Measurements from ENCODE around the gene PIK3R3.
"Not testable (repeated sequence)": the region's sequence is repeated elsewhere in the genome, so short reads cannot be mapped to it uniquely, and the experiment has no call there.

The PIK3R3 gene

GRCh38 chr1:46065405-46065804, 67.0 kb downstream of the PIK3R3 start:
- DNase-seq (ENCODE audit: low read depth): no peak

- DNase-seq (ENCODE audit: low read depth): no peak
Measured at GRCh38 chr1:46064708-46065107, 67.7 kb downstream of the PIK3R3 start.

- DNase-seq (ENCODE audit: low read depth): no peak
Measured at GRCh38 chr1:46062651-46063319, 69.6 kb downstream of the PIK3R3 start.

DNA sequence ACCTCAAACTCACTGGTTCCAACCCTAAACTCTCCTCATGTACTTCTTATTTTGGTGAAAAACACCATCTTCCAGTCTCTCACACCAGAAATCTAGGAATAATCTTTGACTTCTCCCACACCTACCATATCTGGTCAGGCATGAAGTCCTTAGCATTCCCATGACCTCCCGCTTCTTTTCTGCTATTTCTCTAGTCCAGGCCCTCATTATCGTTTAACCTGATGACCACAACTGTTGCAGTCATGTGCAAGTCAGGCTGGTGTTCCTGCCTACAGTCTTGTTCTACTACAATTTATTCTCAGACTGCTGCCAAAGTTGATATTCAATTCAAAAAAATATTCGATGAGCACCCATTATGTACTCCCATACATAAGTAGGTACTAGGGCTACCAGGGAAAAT, 71.3 kb downstream of the PIK3R3 start:
- DNase-seq (ENCODE audit: low read depth): no peak

DNA sequence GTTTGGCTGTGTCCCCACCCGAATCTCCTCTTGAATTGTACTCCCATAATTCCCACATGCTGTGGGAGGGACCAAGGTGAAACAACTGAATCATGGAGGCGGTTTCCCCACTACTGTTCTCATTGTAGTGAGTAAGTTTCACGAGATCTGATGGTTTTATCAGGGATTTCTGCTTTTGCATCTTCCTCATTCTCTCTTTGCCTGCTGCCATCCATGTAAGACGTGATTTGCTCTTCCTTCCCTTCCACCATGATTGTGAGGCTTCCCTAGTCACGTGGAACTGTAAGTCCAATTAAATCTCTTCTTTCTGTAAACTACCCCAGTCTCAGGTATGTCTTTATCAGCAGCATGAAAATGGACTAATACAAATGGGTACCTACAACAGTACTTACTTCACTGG, 73.5 kb downstream of the PIK3R3 start:
- no peak for DNase-seq (ENCODE audit: low read depth)

GRCh38 chr1:46057781-46058180, 74.6 kb downstream of the PIK3R3 start:
- DNase-seq (ENCODE audit: low read depth): no peak

DNA sequence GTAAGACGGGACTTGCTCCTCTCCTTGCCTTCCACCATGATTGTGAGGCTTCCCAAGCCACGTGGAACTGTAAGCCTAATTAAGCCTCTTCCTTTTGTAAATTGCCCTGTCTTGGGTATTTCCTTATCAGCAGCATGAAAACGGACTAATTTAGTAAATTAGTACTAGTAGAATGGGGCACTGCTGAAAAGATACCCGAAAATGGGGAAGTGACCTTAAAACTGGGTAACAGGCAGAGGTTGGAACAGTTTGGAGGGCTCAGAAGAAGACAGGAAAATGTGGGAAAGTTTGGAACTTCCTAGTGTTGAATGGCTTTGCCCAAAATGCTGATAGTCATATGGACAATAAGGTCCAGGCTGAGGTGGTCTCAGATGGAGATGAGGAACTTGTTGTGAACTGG, 75.2 kb downstream of the PIK3R3 start:
- not testable (repeated sequence) for DNase-seq (ENCODE audit: low read depth)

- DNase-seq (ENCODE audit: low read depth): no peak
Measured at GRCh38 chr1:46056325-46056724, 76.1 kb downstream of the PIK3R3 start.

- no peak for DNase-seq (ENCODE audit: low read depth)
Measured at GRCh38 chr1:46053734-46054133, 78.7 kb downstream of the PIK3R3 start.

DNA sequence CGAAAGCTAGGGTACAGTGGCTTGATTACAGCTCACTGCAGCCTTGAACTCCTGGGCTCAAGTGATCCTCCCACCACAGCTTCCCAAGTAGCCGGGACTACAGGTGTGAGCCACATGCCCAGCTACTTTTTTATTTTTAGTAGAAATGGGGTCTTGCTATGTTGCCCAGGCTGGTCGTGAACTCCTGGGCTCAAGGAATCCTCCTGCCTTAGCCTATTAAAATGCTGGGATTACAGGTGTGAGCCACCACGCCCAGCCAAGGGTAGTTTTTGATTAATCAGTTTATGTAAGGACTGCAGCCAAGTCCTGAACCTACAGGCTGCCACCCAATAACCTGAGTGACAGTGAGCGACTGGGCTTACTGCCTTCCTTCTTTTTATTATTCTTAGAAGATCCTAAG, 88.3 kb downstream of the PIK3R3 start:
- no peak for DNase-seq (ENCODE audit: low read depth)

DNA sequence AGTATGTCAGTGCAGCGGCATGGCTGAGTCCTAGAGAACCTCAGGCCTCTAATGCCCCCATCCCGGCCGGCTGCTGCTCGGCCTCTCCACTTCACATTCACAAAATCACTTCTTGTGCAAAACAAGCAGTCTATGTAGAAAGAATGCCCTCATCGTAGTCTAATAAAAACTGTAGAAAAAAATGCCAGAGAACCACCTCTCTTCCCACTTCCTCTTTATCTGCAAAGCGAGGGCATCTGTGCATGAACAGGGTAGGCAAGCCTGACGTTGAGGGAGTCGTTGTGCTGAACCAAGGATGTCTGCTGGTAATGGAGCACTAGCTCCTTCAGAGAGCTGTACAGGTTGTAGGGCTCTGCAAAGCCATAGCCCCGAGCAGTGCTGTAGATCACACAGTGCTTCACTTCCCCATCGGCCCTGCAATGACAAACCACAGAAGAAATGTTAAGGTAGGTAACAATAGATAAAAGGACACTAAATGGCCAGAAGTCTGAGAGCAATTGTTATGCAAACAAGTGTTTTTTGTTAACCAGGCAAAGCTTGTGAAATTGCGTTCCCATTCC, 88.9 kb downstream of the PIK3R3 start:
- no peak for DNase-seq (ENCODE audit: low read depth)

- DNase-seq (ENCODE audit: low read depth): no peak
Measured at GRCh38 chr1:46041974-46042373, 90.5 kb downstream of the PIK3R3 start.

DNA sequence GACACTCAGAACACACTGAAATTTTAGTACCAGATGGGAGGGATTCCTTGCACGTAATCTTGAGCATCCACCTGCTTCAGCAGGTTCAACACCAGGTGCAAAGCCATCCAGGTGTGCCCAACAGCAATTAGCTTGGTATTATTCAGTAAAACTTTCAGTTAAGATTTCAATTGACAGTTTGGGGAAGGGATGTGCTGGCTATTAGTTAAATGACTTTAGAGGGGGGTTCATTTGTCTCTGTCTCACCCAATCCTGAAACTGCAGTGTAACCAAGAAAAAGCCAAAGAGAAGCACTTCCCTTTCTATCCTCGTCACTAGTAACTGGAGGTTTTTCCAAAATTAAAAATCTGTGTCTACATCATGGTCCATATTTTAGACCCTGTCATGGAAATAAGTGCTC, 90.9 kb downstream of the PIK3R3 start:
- no peak for DNase-seq (ENCODE audit: low read depth)

GRCh38 chr1:46039571-46040052, 92.8 kb downstream of the PIK3R3 start:
- DNase-seq (ENCODE audit: low read depth): no peak

GRCh38 chr1:46036894-46037839, 95.3 kb downstream of the PIK3R3 start:
- DNase-seq (ENCODE audit: low read depth): peak; percentile 64

DNA sequence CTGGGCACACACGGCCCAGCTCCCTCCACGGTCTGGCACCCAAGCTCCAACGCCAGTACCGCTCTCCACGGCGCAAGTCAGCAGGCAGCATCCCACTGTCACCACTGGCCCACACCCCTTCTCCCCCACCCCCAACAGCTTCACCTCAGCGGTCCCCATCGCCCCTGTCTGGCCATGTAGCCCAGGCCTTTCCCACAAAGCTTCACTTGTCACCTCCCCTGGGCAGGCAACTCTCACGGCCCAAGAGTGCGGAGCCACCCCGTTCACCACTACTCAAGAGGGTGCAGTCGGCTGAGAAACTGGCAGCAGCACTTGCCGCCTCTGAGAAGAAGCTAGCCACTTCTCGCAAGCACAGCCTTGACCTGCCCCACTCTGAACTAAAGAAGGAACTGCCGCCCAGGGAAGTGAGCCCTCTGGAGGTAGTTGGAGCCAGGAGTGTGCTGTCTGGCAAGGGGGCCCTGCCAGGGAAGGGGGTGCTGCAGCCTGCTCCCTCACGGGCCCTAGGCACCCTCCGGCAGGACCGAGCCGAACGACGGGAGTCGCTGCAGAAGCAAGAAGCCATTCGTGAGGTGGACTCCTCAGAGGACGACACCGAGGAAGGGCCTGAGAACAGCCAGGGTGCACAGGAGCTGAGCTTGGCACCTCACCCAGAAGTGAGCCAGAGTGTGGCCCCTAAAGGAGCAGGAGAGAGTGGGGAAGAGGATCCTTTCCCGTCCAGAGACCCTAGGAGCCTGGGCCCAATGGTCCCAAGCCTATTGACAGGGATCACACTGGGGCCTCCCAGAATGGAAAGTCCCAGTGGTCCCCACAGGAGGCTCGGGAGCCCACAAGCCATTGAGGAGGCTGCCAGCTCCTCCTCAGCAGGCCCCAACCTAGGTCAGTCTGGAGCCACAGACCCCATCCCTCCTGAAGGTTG, 97.6 kb downstream of the PIK3R3 start:
- DNase-seq (ENCODE audit: low read depth): no peak

GRCh38 chr1:46030876-46031660, 101.4 kb downstream of the PIK3R3 start:
- DNase-seq (ENCODE audit: low read depth): no peak

DNA sequence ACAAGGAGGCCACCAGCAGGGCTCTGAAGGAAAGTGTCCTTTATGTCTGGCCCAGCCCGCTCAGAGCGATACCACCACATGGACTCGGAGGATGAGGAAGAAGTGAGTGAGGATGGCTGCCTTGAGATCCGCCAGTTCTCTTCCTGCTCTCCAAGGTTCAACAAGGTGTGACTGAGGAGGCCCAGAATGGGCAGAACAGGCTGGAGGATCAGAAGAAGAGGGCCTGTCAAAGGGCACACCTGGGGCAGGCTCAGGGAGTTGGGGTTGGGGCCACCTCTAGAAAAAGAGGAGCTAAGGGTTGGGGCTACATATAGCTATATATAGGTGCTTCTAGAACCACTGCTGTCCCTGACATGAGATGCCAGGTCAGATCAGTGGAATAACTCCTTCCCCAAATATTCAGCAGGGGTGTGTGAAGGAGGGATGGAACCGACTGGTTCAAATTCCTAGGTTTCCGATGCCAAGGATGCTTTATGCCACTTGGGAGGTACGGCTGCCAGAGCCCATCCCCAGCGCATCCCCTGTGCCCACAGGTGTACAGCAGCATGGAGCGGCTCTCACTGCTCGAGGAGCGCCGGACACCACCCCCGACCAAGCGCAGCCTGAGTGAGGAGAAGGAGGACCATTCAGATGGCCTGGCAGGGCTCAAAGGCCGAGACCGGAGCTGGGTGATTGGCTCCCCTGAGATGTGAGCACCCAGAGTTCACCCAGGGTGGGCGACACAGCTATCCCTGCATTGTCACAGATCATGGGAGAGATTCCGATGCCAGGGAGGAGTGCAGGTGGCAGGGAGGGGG, 102.2 kb downstream of the PIK3R3 start:
- no peak for DNase-seq (ENCODE audit: low read depth)

DNA sequence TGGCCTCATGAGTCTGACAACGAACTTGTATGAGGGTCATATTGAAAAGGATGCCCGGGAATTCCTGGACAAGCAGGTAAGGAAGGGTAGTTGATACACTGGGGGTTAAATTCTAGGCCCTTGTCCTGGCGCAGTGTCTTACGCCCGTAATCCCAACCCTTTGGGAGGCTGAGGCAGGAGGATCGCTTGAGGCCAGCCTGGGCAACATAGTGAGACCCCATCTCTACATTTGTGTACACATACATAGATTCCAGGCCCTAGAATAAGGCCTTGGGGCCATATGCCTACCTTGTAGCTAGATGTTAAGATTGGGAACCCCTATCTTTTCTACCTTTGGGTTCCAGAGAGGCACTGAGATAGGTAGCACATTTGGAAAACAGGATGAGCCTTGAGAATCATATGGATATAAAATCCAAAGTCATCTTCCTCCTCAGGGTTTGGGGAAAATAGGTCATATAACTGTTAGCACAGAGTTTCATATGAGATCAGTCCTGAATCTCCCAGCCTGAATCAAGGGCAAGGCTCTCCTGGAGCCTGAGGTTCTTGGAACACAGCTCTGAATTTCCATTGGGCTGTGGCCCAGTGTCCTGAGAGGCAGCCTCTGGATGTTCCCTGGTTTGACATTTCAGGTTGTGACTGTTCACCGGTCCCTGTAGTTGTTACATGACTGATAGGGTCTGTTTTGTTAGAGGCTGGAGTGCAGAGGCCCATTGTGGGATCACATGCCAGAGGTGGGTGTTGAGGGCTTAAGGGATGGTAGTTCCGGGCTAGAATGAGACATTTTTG, 104.4 kb downstream of the PIK3R3 start:
- DNase-seq (ENCODE audit: low read depth): no peak
